Tibial nerve (tissue), 3 donors: ENCODE measurements around the gene MIOX.

ENCODE experiments used
- POLR2A ChIP-seq, 2 donors: fragments of 450-650 bp; IDR thresholded peaks; one replicate each; pipeline ENCODE4 v1.6.1; 2017; ENCODE audit warnings: antibody characterized with exemption in 2 of 2, mild to moderate bottlenecking in 2 of 2, moderate library complexity in 2 of 2
- TF ChIP-seq, protein P1 (sequence below), 5 experiments: fragments of 200-600 bp in 3 of 5; fragments of 450-650 bp in 2 of 5; sonication (generic) in 3 of 5; IDR thresholded peaks; one replicate each; pipeline ENCODE4 v1.5.1; 2016 to 2019; ENCODE audit warnings: antibody characterized with exemption in 5 of 5, mild to moderate bottlenecking in 3 of 5, moderate library complexity in 2 of 5

- TF ChIP-seq POLR2A (IDR thresholded peaks at IDR 0.05), result no peak
- TF ChIP-seq, protein P1, sequence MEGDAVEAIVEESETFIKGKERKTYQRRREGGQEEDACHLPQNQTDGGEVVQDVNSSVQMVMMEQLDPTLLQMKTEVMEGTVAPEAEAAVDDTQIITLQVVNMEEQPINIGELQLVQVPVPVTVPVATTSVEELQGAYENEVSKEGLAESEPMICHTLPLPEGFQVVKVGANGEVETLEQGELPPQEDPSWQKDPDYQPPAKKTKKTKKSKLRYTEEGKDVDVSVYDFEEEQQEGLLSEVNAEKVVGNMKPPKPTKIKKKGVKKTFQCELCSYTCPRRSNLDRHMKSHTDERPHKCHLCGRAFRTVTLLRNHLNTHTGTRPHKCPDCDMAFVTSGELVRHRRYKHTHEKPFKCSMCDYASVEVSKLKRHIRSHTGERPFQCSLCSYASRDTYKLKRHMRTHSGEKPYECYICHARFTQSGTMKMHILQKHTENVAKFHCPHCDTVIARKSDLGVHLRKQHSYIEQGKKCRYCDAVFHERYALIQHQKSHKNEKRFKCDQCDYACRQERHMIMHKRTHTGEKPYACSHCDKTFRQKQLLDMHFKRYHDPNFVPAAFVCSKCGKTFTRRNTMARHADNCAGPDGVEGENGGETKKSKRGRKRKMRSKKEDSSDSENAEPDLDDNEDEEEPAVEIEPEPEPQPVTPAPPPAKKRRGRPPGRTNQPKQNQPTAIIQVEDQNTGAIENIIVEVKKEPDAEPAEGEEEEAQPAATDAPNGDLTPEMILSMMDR (IDR thresholded peaks at IDR 0.05), result no peak
These were observed 32.0 kb upstream of the MIOX start for GRCh38 chr22:50454556-50455075.
